H1 (cell line): ENCODE data around the gene FBN2. TPM values are rescaled to one million over a fixed set of nuclear protein-coding genes. Genes with fewer than 3 reads are reported as not detected.

ENCODE experiments used
- CTCF ChIA-PET: fragments of 300-600 bp; sonication (Branson Sonifier 250); formaldehyde crosslinking; loops from one replicate; lab custom pipeline; 2021; ENCODE audit not compliant: partially characterized antibody; lab: Charles Lee
- POLR2A ChIA-PET: fragments of 300-600 bp; sonication (Branson Sonifier 250); formaldehyde crosslinking; loops from one replicate; lab custom pipeline; 2021; ENCODE audit warnings: inconsistent platforms; ENCODE audit not compliant: partially characterized antibody; lab: Charles Lee
- DNase-seq, 2 experiments: peaks; one replicate each; pipeline versions ENCODE4 v3.0.0 to v3.0.0-alpha.2; 2010 to 2022; ENCODE audit warnings: low spot score in 2 of 2, low read depth in 1 of 2, mixed read lengths in 1 of 2
- FAIRE-seq: peaks from 2 replicates; lab custom pipeline; 2011; peaks lifted over from hg19 to GRCh38; lab: Jason Lieb, UNC
- H2AFZ ChIP-seq: 2 replicates; pipeline ENCODE4 v1.8.1; 2012; ENCODE audit warnings: low read length, inconsistent platforms
- H2AK5ac ChIP-seq: 2 replicates; pipeline ENCODE4 v1.6.1; 2013; ENCODE audit warnings: low read depth, low read length
- H2BK120ac ChIP-seq: replicated peaks from 2 replicates; pipeline ENCODE3; 2013; ENCODE audit warnings: low read depth, low read length, inconsistent platforms
- H2BK12ac ChIP-seq: 2 replicates; pipeline ENCODE4 v1.6.1; 2013; ENCODE audit warnings: low read depth, low read length
- H2BK15ac ChIP-seq: 2 replicates; pipeline ENCODE4 v1.6.1; 2013; ENCODE audit warnings: low read length
- H2BK20ac ChIP-seq: 2 replicates; pipeline ENCODE4 v1.6.1; 2013; ENCODE audit warnings: low read length
- H2BK5ac ChIP-seq: 2 replicates; pipeline ENCODE4 v1.6.1; 2013; ENCODE audit warnings: low read depth, low read length
- H3K14ac ChIP-seq: 2 replicates; pipeline ENCODE4 v1.6.1; 2013; ENCODE audit warnings: inconsistent platforms; ENCODE audit not compliant: insufficient read length
- H3K18ac ChIP-seq: 2 replicates; pipeline ENCODE4 v1.6.1; 2013; ENCODE audit warnings: low read length; ENCODE audit errors: extremely low read depth
- H3K23ac ChIP-seq: 2 replicates; pipeline ENCODE4 v1.6.1; 2013; ENCODE audit warnings: inconsistent platforms; ENCODE audit not compliant: insufficient read length
- H3K23me2 ChIP-seq: 2 replicates; pipeline ENCODE4 v1.6.1; 2013; ENCODE audit warnings: low read depth, low read length
- H3K27ac ChIP-seq: 2 replicates; pipeline ENCODE4 v1.6.1; 2011; ENCODE audit warnings: low read depth, low read length, inconsistent platforms
- H3K27me3 ChIP-seq, 4 experiments: replicated peaks in 1 of 4; 1 replicate in 1 of 4; 2 replicates in 3 of 4; pipeline versions ENCODE4 v1.6.1 to v1.8.1; 2011 to 2013; ENCODE audit warnings: low read length in 3 of 4, mild to moderate bottlenecking in 3 of 4, inconsistent platforms in 2 of 4, mixed read lengths in 2 of 4, moderate library complexity in 1 of 4; ENCODE audit not compliant: control insufficient read depth in 3 of 4, insufficient read depth in 3 of 4; ENCODE audit errors: extremely low read depth in 1 of 4
- H3K36me3 ChIP-seq, 4 experiments: 2 replicates each; pipeline versions ENCODE4 v1.6.1 to v1.8.1; 2011 to 2013; ENCODE audit warnings: mild to moderate bottlenecking in 4 of 4, low read length in 3 of 4, moderate library complexity in 2 of 4, control low read depth in 1 of 4, inconsistent platforms in 1 of 4; ENCODE audit not compliant: insufficient read depth in 4 of 4, control insufficient read depth in 2 of 4
- H3K4ac ChIP-seq: replicated peaks from 2 replicates; pipeline ENCODE3; 2013; ENCODE audit warnings: low read length, low read depth, mixed read lengths, inconsistent platforms; ENCODE audit not compliant: insufficient read length
- H3K4me1 ChIP-seq, 4 experiments: replicated peaks in 1 of 4; 1 replicate in 1 of 4; 2 replicates in 3 of 4; pipeline versions ENCODE4 v1.6.1 to v1.8.1; 2011 to 2013; ENCODE audit warnings: low read length in 3 of 4, inconsistent platforms in 2 of 4, mixed read lengths in 1 of 4; ENCODE audit not compliant: insufficient read depth in 4 of 4, control insufficient read depth in 3 of 4
- H3K4me2 ChIP-seq, 2 experiments: 2 replicates each; pipeline versions ENCODE4 v1.6.1 to v1.8.1; 2011 to 2013; ENCODE audit warnings: low read depth in 2 of 2, low read length in 2 of 2, control low read depth in 1 of 2, inconsistent platforms in 1 of 2, mild to moderate bottlenecking in 1 of 2; ENCODE audit not compliant: insufficient read depth in 1 of 2
- H3K4me3 ChIP-seq, 4 experiments: fragments of 200-600, 300-600 bp in 1 of 4; sonication (generic), shearing (Covaris generic), sonication (Bioruptor Twin) in 1 of 4; 2 replicates each; pipeline versions ENCODE4 v1.5.1 to v1.8.1; 2011 to 2016; ENCODE audit warnings: low read length in 4 of 4, low read depth in 3 of 4, control low read depth in 2 of 4, inconsistent platforms in 2 of 4, mild to moderate bottlenecking in 2 of 4, mixed read lengths in 1 of 4, moderate library complexity in 1 of 4; ENCODE audit not compliant: insufficient read depth in 2 of 4; ENCODE audit errors: extremely low read depth in 1 of 4
- H3K56ac ChIP-seq: replicated peaks from 2 replicates; pipeline ENCODE3; 2013; ENCODE audit warnings: low read depth, mild to moderate bottlenecking, mixed read lengths, low read length, inconsistent platforms; ENCODE audit not compliant: insufficient read length
- H3K79me1 ChIP-seq: 2 replicates; pipeline ENCODE4 v1.6.1; 2013; ENCODE audit warnings: low read depth, low read length, control low read depth
- H3K79me2 ChIP-seq, 2 experiments: 2 replicates each; pipeline versions ENCODE4 v1.6.1 to v1.8.1; 2012 to 2013; ENCODE audit warnings: low read length in 2 of 2, mild to moderate bottlenecking in 2 of 2, inconsistent platforms in 1 of 2; ENCODE audit not compliant: insufficient read depth in 2 of 2, control insufficient read depth in 1 of 2
- H3K9ac ChIP-seq, 4 experiments: replicated peaks in 1 of 4; 1 replicate in 1 of 4; 2 replicates in 3 of 4; pipeline versions ENCODE4 v1.6.1 to v1.8.1; 2011 to 2013; ENCODE audit warnings: low read depth in 3 of 4, low read length in 3 of 4, control low read depth in 2 of 4, mild to moderate bottlenecking in 2 of 4, moderate library complexity in 2 of 4, inconsistent platforms in 1 of 4; ENCODE audit errors: extremely low read depth in 1 of 4
- H3K9me3 ChIP-seq, 2 experiments: 2 replicates each; pipeline versions ENCODE4 v1.6.1 to v1.8.1; 2012 to 2013; ENCODE audit warnings: mild to moderate bottlenecking in 2 of 2, moderate library complexity in 2 of 2, control low read depth in 1 of 2, inconsistent platforms in 1 of 2, low read depth in 1 of 2, low read length in 1 of 2, mixed read lengths in 1 of 2; ENCODE audit not compliant: insufficient read depth in 2 of 2
- H4K20me1 ChIP-seq, 2 experiments: replicated peaks in 1 of 2; 2 replicates each; pipeline versions ENCODE3 to v1.8.1; 2011 to 2013; ENCODE audit warnings: inconsistent platforms in 2 of 2, low read length in 2 of 2, mild to moderate bottlenecking in 1 of 2; ENCODE audit not compliant: insufficient read depth in 2 of 2, control insufficient read depth in 1 of 2
- H4K5ac ChIP-seq: 2 replicates; pipeline ENCODE4 v1.6.1; 2013; ENCODE audit warnings: low read length, low read depth, mixed read lengths, inconsistent platforms; ENCODE audit not compliant: insufficient read length
- H4K8ac ChIP-seq: 2 replicates; pipeline ENCODE4 v1.8.0; 2013; ENCODE audit warnings: mild to moderate bottlenecking, moderate library complexity, low read length, inconsistent platforms; ENCODE audit not compliant: insufficient read depth; ENCODE audit errors: extremely low read depth
- H4K91ac ChIP-seq: replicated peaks from 2 replicates; pipeline ENCODE3; 2013; ENCODE audit warnings: low read length, mixed read lengths, inconsistent platforms; ENCODE audit not compliant: insufficient read length
- BRCA1 ChIP-seq: IDR thresholded peaks from 2 replicates; pipeline ENCODE4 v1.6.1; 2012; ENCODE audit warnings: low read depth, low read length, improper control_type of control experiment
- NANOG ChIP-seq: IDR thresholded peaks from 2 replicates; pipeline ENCODE4 v1.6.1; 2011; ENCODE audit warnings: low read length, low read depth, mild to moderate bottlenecking, inconsistent platforms; ENCODE audit not compliant: insufficient read depth, poor library complexity, severe bottlenecking
- PHF8 ChIP-seq: fragments of 200-600 bp; sonication (generic); conservative IDR thresholded peaks from 2 replicates; pipeline ENCODE4 v1.7.1; 2012; ENCODE audit warnings: low read depth, mild to moderate bottlenecking, inconsistent platforms, low read length, moderate library complexity
- TEAD4 ChIP-seq: IDR thresholded peaks from 2 replicates; pipeline ENCODE4 v1.6.1; 2012; ENCODE audit warnings: low read depth, low read length, inconsistent platforms, mixed read lengths
- WGBS, 2 experiments: shearing (Covaris generic) in 1 of 2; methylation state at CpG; one replicate each; pipeline versions ENCODE4 v1.1.6 to v1.1.7; 2013 to 2015; ENCODE audit warnings: low lambda C conversion rate in 2 of 2, mixed read lengths in 2 of 2, inconsistent platforms in 1 of 2, low coverage in 1 of 2, missing lambda C conversion rate in 1 of 2; ENCODE audit not compliant: insufficient replicate concordance in 2 of 2, insufficient coverage in 1 of 2, insufficient read length in 1 of 2; ENCODE audit errors: extremely low coverage in 1 of 2, missing lambda C conversion rate in 1 of 2; 5-methylcytosine and 5-hydroxymethylcytosine counted together
- polyA plus RNA-seq, 7 experiments: library from polyadenylated mRNA; depleted of rRNA in 3 of 7; stranded (reverse) in 5 of 7; unstranded in 2 of 7; fragments of >200 nt in 5 of 7; fragments of 200-250 nt in 2 of 7; gene quantifications; 1 replicate in 5 of 7; 2 replicates in 1 of 7; 4 replicates in 1 of 7; pipeline versions ENCODE4 v1.2.1 to v1.2.3, GENCODE V29; 2011 to 2013; ENCODE audit warnings: missing spikeins in 2 of 7, mixed read lengths in 2 of 7
- total RNA-seq: library from RNA; stranded (reverse); fragmentation: NEBNext Ultra II Directional; extraction: Animal tissue kit (Norgen Biotek cat#: 25700); gene quantifications from 2 replicates; pipeline ENCODE4 v1.2.1, GENCODE V29; 2021
- TF ChIP-seq, protein P1 (sequence below), 3 experiments: IDR thresholded peaks; 1 replicate in 2 of 3; 2 replicates in 1 of 3; pipeline versions ENCODE4 v1.5.1 to v1.6.1; 2011; ENCODE audit warnings: low read length in 3 of 3, mild to moderate bottlenecking in 3 of 3, inconsistent platforms in 2 of 3, low read depth in 1 of 3, moderate library complexity in 1 of 3; ENCODE audit not compliant: insufficient read depth in 1 of 3; ENCODE audit errors: control extremely low read depth in 1 of 3

FBN2 gene
- total and polyA plus RNA-seq, 2 of the 8 experiments (the other 6 are each of a cell fraction or from before 2014, with no cell fraction given) = 14.1 to 16.3 TPM

DNA sequence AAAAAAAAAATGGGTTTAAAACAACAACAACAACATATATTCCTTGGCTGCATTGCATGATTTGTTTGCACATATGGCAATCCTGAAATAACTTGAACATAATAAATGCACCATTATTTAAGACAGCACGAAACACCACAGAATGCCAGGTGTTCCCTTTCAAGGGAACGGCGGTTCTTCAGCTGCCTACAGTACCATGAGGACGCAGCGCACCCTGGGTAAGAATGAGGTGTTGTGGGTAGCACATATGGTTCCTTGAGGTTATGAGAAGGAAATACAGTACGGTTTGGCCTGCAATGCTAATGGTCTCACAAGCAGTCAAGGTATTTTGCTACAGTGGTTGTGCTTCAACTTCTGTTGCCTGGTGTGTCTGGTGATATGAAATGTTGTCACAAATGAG, 279.7 kb downstream of the FBN2 start:
- CTCF ChIA-PET = interaction anchor here (0.7 to 1.3 kb wide), 3 partner anchors 44 to 416 kb away, joined by 3 to 6 read pairs (median 4); no protein-coding TSS in a partner anchor

More for the DNA sequence above, 279.7 kb downstream of the FBN2 start:
- Histone ChIP-seq H3K36me3 (peaks cover 0 to 5% (median 0%) of the 10 kb centered on the region in 4 experiments; a peak in 2 of 8 replicates), H3K27me3 (no peaks in the 10 kb centered on the region), H3K56ac (no peak overlapping the region), H3K9ac (no peak overlapping the region), H2AK5ac (no peak overlapping the region), H2BK12ac (no peak overlapping the region), H2BK20ac (no peak overlapping the region), H4K91ac (no peak overlapping the region), H3K23ac (no peak overlapping the region), H3K18ac (no peak overlapping the region)
- 88% methylated on average over 6 of the region's 6 CpGs; no CpG with 5 or more reads in 1 of the 2 experiments for WGBS, 2 experiments
- POLR2A ChIA-PET = no interaction called here
- TF ChIP-seq PHF8 (no peak), NANOG (no peak), TEAD4 (no peak), BRCA1 (no peak)
- TF ChIP-seq, protein P1, sequence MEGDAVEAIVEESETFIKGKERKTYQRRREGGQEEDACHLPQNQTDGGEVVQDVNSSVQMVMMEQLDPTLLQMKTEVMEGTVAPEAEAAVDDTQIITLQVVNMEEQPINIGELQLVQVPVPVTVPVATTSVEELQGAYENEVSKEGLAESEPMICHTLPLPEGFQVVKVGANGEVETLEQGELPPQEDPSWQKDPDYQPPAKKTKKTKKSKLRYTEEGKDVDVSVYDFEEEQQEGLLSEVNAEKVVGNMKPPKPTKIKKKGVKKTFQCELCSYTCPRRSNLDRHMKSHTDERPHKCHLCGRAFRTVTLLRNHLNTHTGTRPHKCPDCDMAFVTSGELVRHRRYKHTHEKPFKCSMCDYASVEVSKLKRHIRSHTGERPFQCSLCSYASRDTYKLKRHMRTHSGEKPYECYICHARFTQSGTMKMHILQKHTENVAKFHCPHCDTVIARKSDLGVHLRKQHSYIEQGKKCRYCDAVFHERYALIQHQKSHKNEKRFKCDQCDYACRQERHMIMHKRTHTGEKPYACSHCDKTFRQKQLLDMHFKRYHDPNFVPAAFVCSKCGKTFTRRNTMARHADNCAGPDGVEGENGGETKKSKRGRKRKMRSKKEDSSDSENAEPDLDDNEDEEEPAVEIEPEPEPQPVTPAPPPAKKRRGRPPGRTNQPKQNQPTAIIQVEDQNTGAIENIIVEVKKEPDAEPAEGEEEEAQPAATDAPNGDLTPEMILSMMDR (IDR thresholded peaks at IDR 0.05; ENCODE audit: control extremely low read depth in 1 of 3, insufficient read depth in 1 of 3, low read depth in 1 of 3, low read length in 3 of 3) = no peak
- TF ChIP-seq, all 59 proteins: peak for 0
- H3K23me2 ChIP-seq = no peaks in the 10 kb centered on the region
- H3K4me3 ChIP-seq = no peak overlapping the region
- H3K27ac ChIP-seq = no peak overlapping the region
- 0 out of 4 replicates have a peak, but pooled peaks cover 0 to 4% of the 10 kb centered on the region in 2 experiments for H3K9me3 ChIP-seq
- peaks cover 0 to 3% (median 0%) of the 10 kb centered on the region in 4 experiments; a peak in 1 of 7 replicates for H3K4me1 ChIP-seq
- H3K79me1 ChIP-seq = no peaks in the 10 kb centered on the region
- no peak overlapping the region for H2BK120ac ChIP-seq
- H2BK5ac ChIP-seq = no peak overlapping the region
- DNase-seq (no peak), FAIRE-seq (no peak)
- H3K4me2 ChIP-seq = no peak overlapping the region
- H3K14ac ChIP-seq = no peak overlapping the region
- H2BK15ac ChIP-seq = no peak overlapping the region
- H2AFZ ChIP-seq = no peak overlapping the region
- H4K8ac ChIP-seq = no peak overlapping the region
- H3K4ac ChIP-seq = no peak overlapping the region
- no peak overlapping the region for H4K5ac ChIP-seq
- no peaks in the 10 kb centered on the region for H4K20me1 ChIP-seq
- H3K79me2 ChIP-seq = no peaks in the 10 kb centered on the region
